Panc1 (cell line): Measurements from ENCODE around the gene ITGBL1.

Experiments used
- POLR2AphosphoS5 ChIP-seq: IDR thresholded peaks from 2 replicates; pipeline ENCODE4 v1.6.1; 2012; ENCODE audit warnings: mild to moderate bottlenecking, low read depth, low read length, moderate library complexity
- SIN3A ChIP-seq: IDR thresholded peaks from 2 replicates; pipeline ENCODE4 v1.6.1; 2012; ENCODE audit warnings: low read depth, mild to moderate bottlenecking, low read length, moderate library complexity, borderline replicate concordance; ENCODE audit not compliant: insufficient read depth
- TCF7L2 ChIP-seq: IDR thresholded peaks from 2 replicates; pipeline ENCODE4 v1.6.1; 2011; ENCODE audit warnings: mild to moderate bottlenecking, low read depth, low read length, inconsistent platforms
- TF ChIP-seq, protein P1 (sequence below): fragments of 450-650 bp; IDR thresholded peaks from 2 replicates; pipeline ENCODE4 v1.5.1; 2017; ENCODE audit warnings: mild to moderate bottlenecking
- TF ChIP-seq, protein P2 (sequence below), 2 experiments: IDR thresholded peaks; 2 replicates each; pipeline ENCODE4 v1.6.1; 2011 to 2012; ENCODE audit warnings: low read depth in 2 of 2, control low read depth in 1 of 2, low read length in 1 of 2, mild to moderate bottlenecking in 1 of 2, moderate library complexity in 1 of 2; ENCODE audit not compliant: insufficient read depth in 1 of 2

DNA sequence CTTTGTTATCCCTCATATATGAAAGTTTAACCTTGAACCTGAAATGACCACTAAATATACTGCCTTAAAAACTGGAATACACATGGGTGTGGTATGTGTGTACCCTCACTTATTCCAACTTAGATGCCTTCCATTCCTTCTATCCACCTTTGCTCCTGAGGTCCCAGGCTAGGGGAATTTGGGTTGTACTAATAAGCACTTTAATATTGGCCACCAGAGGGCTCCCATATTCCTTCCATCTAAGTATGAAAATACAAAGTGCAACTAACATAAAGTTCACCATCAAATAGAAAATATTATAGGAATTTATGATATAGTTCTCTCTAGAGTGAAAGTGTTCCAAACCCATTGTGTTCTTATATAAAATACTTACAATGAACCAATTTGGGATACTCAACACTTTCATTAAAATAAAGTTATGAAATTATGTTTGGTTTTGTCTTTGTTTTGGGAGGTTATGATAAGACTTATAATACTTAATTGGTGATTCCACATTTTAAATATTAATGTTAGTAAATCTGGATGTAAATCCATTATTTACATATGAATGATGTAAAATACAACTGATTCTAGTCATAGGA is 62.3 kb downstream of the ITGBL1 start:
- TF ChIP-seq, protein P1, sequence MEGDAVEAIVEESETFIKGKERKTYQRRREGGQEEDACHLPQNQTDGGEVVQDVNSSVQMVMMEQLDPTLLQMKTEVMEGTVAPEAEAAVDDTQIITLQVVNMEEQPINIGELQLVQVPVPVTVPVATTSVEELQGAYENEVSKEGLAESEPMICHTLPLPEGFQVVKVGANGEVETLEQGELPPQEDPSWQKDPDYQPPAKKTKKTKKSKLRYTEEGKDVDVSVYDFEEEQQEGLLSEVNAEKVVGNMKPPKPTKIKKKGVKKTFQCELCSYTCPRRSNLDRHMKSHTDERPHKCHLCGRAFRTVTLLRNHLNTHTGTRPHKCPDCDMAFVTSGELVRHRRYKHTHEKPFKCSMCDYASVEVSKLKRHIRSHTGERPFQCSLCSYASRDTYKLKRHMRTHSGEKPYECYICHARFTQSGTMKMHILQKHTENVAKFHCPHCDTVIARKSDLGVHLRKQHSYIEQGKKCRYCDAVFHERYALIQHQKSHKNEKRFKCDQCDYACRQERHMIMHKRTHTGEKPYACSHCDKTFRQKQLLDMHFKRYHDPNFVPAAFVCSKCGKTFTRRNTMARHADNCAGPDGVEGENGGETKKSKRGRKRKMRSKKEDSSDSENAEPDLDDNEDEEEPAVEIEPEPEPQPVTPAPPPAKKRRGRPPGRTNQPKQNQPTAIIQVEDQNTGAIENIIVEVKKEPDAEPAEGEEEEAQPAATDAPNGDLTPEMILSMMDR, result peak; percentile 58; the same call in 1 of the 2 replicates
- TF ChIP-seq POLR2AphosphoS5 (no peak), TCF7L2 (no peak), SIN3A (no peak)
- TF ChIP-seq, protein P2, sequence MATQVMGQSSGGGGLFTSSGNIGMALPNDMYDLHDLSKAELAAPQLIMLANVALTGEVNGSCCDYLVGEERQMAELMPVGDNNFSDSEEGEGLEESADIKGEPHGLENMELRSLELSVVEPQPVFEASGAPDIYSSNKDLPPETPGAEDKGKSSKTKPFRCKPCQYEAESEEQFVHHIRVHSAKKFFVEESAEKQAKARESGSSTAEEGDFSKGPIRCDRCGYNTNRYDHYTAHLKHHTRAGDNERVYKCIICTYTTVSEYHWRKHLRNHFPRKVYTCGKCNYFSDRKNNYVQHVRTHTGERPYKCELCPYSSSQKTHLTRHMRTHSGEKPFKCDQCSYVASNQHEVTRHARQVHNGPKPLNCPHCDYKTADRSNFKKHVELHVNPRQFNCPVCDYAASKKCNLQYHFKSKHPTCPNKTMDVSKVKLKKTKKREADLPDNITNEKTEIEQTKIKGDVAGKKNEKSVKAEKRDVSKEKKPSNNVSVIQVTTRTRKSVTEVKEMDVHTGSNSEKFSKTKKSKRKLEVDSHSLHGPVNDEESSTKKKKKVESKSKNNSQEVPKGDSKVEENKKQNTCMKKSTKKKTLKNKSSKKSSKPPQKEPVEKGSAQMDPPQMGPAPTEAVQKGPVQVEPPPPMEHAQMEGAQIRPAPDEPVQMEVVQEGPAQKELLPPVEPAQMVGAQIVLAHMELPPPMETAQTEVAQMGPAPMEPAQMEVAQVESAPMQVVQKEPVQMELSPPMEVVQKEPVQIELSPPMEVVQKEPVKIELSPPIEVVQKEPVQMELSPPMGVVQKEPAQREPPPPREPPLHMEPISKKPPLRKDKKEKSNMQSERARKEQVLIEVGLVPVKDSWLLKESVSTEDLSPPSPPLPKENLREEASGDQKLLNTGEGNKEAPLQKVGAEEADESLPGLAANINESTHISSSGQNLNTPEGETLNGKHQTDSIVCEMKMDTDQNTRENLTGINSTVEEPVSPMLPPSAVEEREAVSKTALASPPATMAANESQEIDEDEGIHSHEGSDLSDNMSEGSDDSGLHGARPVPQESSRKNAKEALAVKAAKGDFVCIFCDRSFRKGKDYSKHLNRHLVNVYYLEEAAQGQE (IDR thresholded peaks at IDR 0.05; ENCODE audit: insufficient read depth in 1 of 2, low read depth in 2 of 2, low read length in 1 of 2), result no peak
